Stomach (tissue), 4 donors: ENCODE measurements around the gene SLC7A9.

ENCODE experiments used
- CTCF ChIP-seq, 7 experiments: fragments of 450-650 bp in 4 of 7; fragments of 200-600 bp in 3 of 7; sonication (generic) in 3 of 7; IDR thresholded peaks; one replicate each; pipeline ENCODE4 v1.5.1; 2016 to 2019; ENCODE audit warnings: antibody characterized with exemption in 7 of 7, control low read depth in 2 of 7, mild to moderate bottlenecking in 1 of 7
- EP300 ChIP-seq: sonication (generic); formaldehyde crosslinking; IDR thresholded peaks from one replicate; pipeline ENCODE4 v1.6.1; 2017; ENCODE audit warnings: antibody characterized with exemption
- POLR2A ChIP-seq, 4 donors: fragments of 450-650 bp; IDR thresholded peaks; one replicate each; pipeline ENCODE4 v1.6.1; 2016; ENCODE audit warnings: antibody characterized with exemption in 4 of 4, control low read depth in 2 of 4, mild to moderate bottlenecking in 1 of 4, moderate library complexity in 1 of 4
- POLR2AphosphoS5 ChIP-seq, 3 donors: sonication (generic); formaldehyde crosslinking; IDR thresholded peaks; one replicate each; pipeline ENCODE4 v1.6.1; 2016; ENCODE audit warnings: antibody characterized with exemption in 3 of 3

- TF ChIP-seq POLR2A (IDR thresholded peaks at IDR 0.05) (no peak), CTCF (IDR thresholded peaks at IDR 0.05) (no peak), EP300 (no peak), POLR2AphosphoS5 (IDR thresholded peaks at IDR 0.05) (no peak)
Observed at GRCh38 chr19:32890326-32890725, 20.8 kb upstream of the SLC7A9 start.
